LNCAP (cell line): ENCODE measurements around the gene TRIO.

Experiments used
- TF ChIP-seq, protein P1 (sequence below): fragments of 450-650 bp; IDR thresholded peaks from 2 replicates; pipeline ENCODE4 v1.5.1; 2017; ENCODE audit warnings: mild to moderate bottlenecking

The TRIO gene

DNA sequence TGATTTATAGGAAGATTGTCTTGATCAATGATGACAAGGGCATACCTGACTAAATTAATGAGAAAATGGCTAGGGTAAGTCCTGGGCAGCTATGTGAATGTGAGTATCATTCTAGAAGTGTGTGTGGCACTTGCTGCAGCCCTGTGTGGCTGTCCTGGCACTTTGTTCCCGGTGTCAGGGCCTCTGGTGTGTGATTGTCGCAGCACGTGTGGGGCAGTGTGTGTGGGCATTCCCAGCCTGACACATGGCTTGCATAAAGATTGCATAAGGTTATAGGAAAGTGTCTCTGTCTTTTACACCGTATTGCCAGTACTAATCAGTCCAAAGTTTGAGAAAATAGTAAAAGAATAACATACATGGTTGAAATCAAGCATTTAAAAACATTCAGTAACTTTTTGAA, 74.4 kb downstream of the TRIO start:
- TF ChIP-seq, protein P1, sequence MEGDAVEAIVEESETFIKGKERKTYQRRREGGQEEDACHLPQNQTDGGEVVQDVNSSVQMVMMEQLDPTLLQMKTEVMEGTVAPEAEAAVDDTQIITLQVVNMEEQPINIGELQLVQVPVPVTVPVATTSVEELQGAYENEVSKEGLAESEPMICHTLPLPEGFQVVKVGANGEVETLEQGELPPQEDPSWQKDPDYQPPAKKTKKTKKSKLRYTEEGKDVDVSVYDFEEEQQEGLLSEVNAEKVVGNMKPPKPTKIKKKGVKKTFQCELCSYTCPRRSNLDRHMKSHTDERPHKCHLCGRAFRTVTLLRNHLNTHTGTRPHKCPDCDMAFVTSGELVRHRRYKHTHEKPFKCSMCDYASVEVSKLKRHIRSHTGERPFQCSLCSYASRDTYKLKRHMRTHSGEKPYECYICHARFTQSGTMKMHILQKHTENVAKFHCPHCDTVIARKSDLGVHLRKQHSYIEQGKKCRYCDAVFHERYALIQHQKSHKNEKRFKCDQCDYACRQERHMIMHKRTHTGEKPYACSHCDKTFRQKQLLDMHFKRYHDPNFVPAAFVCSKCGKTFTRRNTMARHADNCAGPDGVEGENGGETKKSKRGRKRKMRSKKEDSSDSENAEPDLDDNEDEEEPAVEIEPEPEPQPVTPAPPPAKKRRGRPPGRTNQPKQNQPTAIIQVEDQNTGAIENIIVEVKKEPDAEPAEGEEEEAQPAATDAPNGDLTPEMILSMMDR: no peak

DNA sequence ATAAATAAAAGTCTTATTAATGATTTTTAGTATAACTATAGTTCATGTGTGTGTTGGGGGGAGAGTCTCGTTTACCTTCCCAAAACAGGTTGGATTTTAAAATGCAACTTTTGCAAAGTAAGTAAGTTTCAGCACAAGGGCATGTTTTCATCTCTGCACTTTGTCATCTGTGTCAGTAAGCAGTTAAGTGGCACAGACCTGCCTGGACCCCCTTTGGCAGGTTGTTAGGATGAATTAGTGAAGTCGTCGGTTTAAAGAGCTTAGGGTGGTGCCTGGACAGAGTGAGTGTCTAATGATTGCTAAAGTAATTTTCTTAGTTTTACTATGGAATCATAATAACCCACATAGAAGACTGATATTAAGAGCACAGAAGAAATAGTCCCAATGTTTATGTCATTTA, 74.9 kb downstream of the TRIO start:
- TF ChIP-seq, protein P1: no peak

DNA sequence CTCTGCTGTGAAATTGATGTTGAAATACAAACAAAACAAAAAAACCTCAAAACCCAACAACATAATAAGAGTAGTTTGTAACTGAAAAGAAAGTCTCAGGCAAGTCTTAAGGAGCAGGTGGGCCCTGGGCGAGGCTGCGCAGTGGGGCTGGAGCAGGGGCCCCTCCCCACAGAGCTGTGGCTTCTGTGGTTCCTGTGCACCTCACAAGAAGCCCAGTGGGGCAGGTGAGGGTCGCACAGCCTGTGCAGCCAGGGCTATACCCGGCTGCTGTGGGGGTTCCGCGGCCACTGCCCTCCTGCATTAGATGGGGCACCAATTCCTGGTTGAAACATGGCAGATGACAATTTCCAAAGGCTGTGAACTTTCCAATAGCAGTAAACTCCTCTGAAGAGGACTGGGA, 75.3 kb downstream of the TRIO start:
- TF ChIP-seq, protein P1: no peak

DNA sequence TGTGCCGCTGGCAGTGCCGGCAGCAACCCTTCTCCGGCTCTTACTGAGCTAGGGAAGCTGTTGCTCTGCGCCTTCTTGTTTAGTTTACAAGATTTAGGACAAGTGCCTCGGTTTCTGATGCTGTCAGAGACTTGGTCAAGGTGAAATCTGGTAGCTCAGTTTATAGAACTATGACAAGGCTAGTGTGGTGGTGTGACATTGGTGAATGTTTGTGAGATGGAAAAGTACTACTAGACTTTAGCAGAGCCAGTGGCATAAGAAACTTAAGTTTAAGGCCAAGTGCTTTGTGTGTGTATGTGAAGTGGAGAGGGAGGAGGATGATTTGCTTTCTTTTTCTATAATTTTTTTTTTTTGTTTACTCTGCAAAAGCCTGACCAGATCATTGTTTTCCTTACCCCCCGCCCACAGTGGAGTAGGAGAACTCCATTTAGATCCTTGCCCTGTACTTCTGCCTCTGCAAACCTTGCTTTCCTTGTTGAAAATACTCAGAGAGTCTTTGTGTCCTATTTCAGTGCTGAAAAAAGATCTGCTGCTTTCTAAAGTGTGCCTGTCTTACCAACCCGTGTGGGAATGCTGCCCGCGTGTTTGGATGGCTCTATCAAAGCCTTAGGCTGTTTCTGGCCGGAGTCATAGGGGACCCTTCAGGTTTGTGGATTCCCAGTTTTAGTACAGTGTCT, 75.9 kb downstream of the TRIO start:
- TF ChIP-seq, protein P1: no peak

DNA sequence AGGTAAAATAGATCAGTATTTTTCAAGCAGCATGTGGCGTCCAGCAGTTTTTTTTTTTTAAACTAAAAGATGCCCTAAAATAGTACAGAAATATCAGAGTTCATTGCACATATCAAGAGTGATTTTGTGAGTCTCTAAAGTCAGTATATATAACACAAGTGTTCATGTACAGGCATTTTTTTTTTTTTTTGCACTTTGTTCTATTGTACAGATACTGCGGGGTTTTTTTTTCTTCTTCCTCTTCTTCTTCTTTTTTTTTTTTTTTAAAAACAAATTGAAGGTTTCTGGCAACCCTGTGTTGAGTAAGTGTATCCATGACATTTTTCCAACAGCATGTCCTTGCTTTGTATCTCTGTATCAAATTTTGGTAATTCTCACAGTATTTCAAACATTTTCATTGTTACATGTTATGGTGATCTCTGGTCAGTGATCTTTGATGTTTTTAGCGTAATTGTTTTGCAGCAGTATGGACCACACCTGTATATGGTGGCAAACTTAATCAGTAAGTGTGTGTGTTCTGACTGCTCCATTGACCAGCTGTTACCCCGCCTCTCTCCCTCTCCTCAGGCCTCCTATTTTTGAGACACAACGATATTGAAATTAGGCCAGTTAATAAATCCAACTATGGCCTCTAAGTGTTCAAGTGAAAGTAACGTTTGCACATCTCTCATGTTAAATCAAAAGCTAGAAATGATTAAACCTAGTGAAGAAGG, 76.8 kb downstream of the TRIO start:
- TF ChIP-seq, protein P1: no peak

DNA sequence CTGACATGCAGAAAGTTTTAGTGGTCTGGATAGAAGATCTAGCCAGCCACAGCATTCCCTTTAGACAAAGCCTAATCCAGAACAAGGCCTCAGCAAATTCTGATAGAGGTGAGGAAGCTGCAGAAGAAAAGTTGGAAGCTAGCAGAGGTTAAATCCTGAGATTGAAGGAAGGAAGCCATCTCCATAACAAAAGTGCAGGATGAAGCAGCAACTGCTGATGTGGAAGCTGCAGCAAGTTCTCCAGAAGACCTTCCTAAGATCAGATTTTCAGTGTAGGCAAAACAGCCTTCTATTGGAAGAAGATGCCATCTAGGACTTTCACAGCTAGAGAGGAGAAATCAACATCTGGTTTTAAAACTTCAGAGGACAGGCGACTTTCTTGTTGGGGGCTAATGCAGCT, 77.5 kb downstream of the TRIO start:
- TF ChIP-seq, protein P1: no peak

DNA sequence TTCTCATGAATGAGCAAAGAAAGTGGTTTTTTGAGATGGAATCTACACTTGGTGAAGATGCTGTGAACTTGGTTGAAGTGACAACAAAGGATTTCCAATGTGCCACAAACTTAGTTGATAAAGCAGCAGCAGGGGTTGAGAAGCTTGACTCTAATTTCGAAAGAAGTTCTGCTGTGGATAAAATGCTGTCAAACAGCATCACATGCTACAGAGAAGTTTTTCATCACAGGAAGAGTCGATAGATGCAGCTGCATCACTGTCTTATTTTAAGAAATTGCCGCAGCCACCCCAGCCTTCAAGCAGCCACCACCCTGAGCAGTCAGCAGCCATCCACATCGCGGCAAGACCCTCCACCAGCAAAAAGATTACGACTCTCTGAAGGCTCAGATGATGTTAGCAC, 78.6 kb downstream of the TRIO start:
- TF ChIP-seq, protein P1: no peak
